ENCODE results near the gene DHRS1.

GRCh38 chr14:24313913-24314312 is 14.3 kb upstream of the DHRS1 start:
- TF ChIP-seq CTCF (IDR thresholded peaks at IDR 0.05) (no peak), POLR2A (IDR thresholded peaks at IDR 0.05) (no peak), POLR2AphosphoS5 (IDR thresholded peaks at IDR 0.05; ENCODE audit: insufficient read depth in 1 of 2, low read depth in 1 of 2) (no peak)

All from vagina (tissue), 2 donors.